ENCODE results near the gene SLC1A7. TPM values are rescaled to one million over a fixed set of nuclear protein-coding genes. Genes with fewer than 3 reads are reported as not detected.

SLC1A7 gene
- total and polyA plus RNA-seq, 4 donors, result 0.21 to 0.67 (median 0.43) TPM

- H3K36me3 ChIP-seq (ENCODE audit: control insufficient read depth in 4 of 4, insufficient read depth in 3 of 4, low read depth in 1 of 4, low read length in 3 of 4), result no peaks in the 10 kb centered on the region
- no peak for TF ChIP-seq YY1 (IDR thresholded peaks at IDR 0.05)
- no peak for TF ChIP-seq HNF4G (IDR thresholded peaks at IDR 0.05)
- TF ChIP-seq TAF1 (conservative IDR thresholded peaks at IDR 0.05), result no peak
- TF ChIP-seq RXRA (IDR thresholded peaks at IDR 0.05), result no peak
- TF ChIP-seq JUND (IDR thresholded peaks at IDR 0.05), result no peak
- no peak for TF ChIP-seq RAD21 (IDR thresholded peaks at IDR 0.05)
- TF ChIP-seq, protein P1, sequence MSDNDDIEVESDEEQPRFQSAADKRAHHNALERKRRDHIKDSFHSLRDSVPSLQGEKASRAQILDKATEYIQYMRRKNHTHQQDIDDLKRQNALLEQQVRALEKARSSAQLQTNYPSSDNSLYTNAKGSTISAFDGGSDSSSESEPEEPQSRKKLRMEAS (IDR thresholded peaks at IDR 0.05), result no peak
- no peak for TF ChIP-seq HNF4A (conservative IDR thresholded peaks at IDR 0.05)
- TF ChIP-seq, protein P2, sequence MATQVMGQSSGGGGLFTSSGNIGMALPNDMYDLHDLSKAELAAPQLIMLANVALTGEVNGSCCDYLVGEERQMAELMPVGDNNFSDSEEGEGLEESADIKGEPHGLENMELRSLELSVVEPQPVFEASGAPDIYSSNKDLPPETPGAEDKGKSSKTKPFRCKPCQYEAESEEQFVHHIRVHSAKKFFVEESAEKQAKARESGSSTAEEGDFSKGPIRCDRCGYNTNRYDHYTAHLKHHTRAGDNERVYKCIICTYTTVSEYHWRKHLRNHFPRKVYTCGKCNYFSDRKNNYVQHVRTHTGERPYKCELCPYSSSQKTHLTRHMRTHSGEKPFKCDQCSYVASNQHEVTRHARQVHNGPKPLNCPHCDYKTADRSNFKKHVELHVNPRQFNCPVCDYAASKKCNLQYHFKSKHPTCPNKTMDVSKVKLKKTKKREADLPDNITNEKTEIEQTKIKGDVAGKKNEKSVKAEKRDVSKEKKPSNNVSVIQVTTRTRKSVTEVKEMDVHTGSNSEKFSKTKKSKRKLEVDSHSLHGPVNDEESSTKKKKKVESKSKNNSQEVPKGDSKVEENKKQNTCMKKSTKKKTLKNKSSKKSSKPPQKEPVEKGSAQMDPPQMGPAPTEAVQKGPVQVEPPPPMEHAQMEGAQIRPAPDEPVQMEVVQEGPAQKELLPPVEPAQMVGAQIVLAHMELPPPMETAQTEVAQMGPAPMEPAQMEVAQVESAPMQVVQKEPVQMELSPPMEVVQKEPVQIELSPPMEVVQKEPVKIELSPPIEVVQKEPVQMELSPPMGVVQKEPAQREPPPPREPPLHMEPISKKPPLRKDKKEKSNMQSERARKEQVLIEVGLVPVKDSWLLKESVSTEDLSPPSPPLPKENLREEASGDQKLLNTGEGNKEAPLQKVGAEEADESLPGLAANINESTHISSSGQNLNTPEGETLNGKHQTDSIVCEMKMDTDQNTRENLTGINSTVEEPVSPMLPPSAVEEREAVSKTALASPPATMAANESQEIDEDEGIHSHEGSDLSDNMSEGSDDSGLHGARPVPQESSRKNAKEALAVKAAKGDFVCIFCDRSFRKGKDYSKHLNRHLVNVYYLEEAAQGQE (IDR thresholded peaks at IDR 0.05), result no peak
- H3K9me3 ChIP-seq (ENCODE audit: control insufficient read depth in 4 of 4, low read length in 3 of 4), result no peaks in the 10 kb centered on the region
- no peak for DNase-seq (ENCODE audit: low spot score)
- no peaks in the 10 kb centered on the region for H3K27me3 ChIP-seq (ENCODE audit: control insufficient read depth in 4 of 4, insufficient read depth in 4 of 4, low read length in 3 of 4)
- no peak overlapping the region for H3K9ac ChIP-seq (ENCODE audit: low read depth in 1 of 2, low read length in 2 of 2)
- no peak overlapping the region for H3K4me3 ChIP-seq (ENCODE audit: low read depth in 1 of 3, low read length in 3 of 3)
- H3K4me1 ChIP-seq (ENCODE audit: control insufficient read depth in 4 of 4, insufficient read depth in 4 of 4, low read length in 3 of 4), result peaks cover 0 to 21% (median 10%) of the 10 kb centered on the region in 4 donors
- WGBS, result 97% methylated on average over 8 of the region's 8 CpGs
- no peak overlapping the region for H3K27ac ChIP-seq (ENCODE audit: low read depth in 1 of 2, low read length in 2 of 2)
These were observed 49.0 kb downstream of the SLC1A7 start for GRCh38 chr1:53093451-53093754.

GRCh38 chr1:53092659-53093450 lies 49.6 kb downstream of the SLC1A7 start:
- 87% methylated on average over 33 of the region's 33 CpGs for WGBS
- H3K36me3 ChIP-seq (ENCODE audit: control insufficient read depth in 4 of 4, insufficient read depth in 3 of 4, low read depth in 1 of 4, low read length in 3 of 4), result no peaks in the 10 kb centered on the region
- no peaks in the 10 kb centered on the region for H3K9me3 ChIP-seq (ENCODE audit: control insufficient read depth in 4 of 4, low read length in 3 of 4)
- no peak overlapping the region for H3K4me3 ChIP-seq (ENCODE audit: low read depth in 1 of 3, low read length in 3 of 3)
- H3K9ac ChIP-seq (ENCODE audit: low read depth in 1 of 2, low read length in 2 of 2), result no peak overlapping the region
- H3K27me3 ChIP-seq (ENCODE audit: control insufficient read depth in 4 of 4, insufficient read depth in 4 of 4, low read length in 3 of 4), result no peaks in the 10 kb centered on the region
- TF ChIP-seq, protein P2 (IDR thresholded peaks at IDR 0.05), result no peak
- TF ChIP-seq HNF4A (conservative IDR thresholded peaks at IDR 0.05), result peak in 1 of 2 donors; percentile 83
- no peak for TF ChIP-seq EGR1 (IDR thresholded peaks at IDR 0.05; ENCODE audit: low read depth in 2 of 2)
- TF ChIP-seq SP1 (IDR thresholded peaks at IDR 0.05), result no peak
- TF ChIP-seq, protein P3, sequence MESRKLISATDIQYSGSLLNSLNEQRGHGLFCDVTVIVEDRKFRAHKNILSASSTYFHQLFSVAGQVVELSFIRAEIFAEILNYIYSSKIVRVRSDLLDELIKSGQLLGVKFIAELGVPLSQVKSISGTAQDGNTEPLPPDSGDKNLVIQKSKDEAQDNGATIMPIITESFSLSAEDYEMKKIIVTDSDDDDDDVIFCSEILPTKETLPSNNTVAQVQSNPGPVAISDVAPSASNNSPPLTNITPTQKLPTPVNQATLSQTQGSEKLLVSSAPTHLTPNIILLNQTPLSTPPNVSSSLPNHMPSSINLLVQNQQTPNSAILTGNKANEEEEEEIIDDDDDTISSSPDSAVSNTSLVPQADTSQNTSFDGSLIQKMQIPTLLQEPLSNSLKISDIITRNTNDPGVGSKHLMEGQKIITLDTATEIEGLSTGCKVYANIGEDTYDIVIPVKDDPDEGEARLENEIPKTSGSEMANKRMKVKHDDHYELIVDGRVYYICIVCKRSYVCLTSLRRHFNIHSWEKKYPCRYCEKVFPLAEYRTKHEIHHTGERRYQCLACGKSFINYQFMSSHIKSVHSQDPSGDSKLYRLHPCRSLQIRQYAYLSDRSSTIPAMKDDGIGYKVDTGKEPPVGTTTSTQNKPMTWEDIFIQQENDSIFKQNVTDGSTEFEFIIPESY (IDR thresholded peaks at IDR 0.05), result no peak
- TF ChIP-seq, protein P1 (IDR thresholded peaks at IDR 0.05), result no peak
- TF ChIP-seq YY1 (IDR thresholded peaks at IDR 0.05), result no peak
- no peak for DNase-seq (ENCODE audit: low spot score)
- H3K27ac ChIP-seq (ENCODE audit: low read depth in 1 of 2, low read length in 2 of 2), result no peak overlapping the region
- peaks cover 0 to 21% (median 10%) of the 10 kb centered on the region in 4 donors for H3K4me1 ChIP-seq (ENCODE audit: control insufficient read depth in 4 of 4, insufficient read depth in 4 of 4, low read length in 3 of 4)
